SK-N-SH (cell line): ENCODE data around the gene ITGB5. TPM values are rescaled to one million over a fixed set of nuclear protein-coding genes. Genes with fewer than 3 reads are reported as not detected.
A peak's percentile ranks its signal among the peaks of the same experiment; 100 is the strongest.

Experiments used
- CTCF ChIA-PET: fragments of 300-600, 350-600 bp; formaldehyde crosslinking; extraction: SDS; loops from one replicate; lab custom pipeline; 2021; lab: Yijun Ruan, JAX
- POLR2A ChIA-PET: fragments of 350-600 bp; sonication (Branson Sonifier 250); formaldehyde crosslinking; extraction: SDS; loops from one replicate; lab custom pipeline; 2020; ENCODE audit warnings: antibody characterized with exemption, inconsistent platforms; lab: Yijun Ruan, JAX
- DNase-seq: peaks from one replicate; pipeline ENCODE4 v3.0.0; 2012
- H2AFZ ChIP-seq: fragments of 200-600 bp; sonication (generic); 2 replicates; pipeline ENCODE4 v1.8.1; 2016; ENCODE audit warnings: antibody characterized with exemption, mild to moderate bottlenecking, low read depth
- H3F3A ChIP-seq: fragments of 200-600 bp; sonication (generic); replicated peaks from 2 replicates; pipeline ENCODE3; 2016; ENCODE audit warnings: antibody characterized with exemption, mild to moderate bottlenecking; ENCODE audit not compliant: insufficient read depth
- H3K27ac ChIP-seq, 2 experiments: fragments of 200-500 bp in 1 of 2; fragments of 200-600 bp in 1 of 2; sonication (Bioruptor generic) in 1 of 2; sonication (generic), shearing (Covaris generic) in 1 of 2; 2 replicates each; pipeline versions ENCODE4 v1.5.1 to v1.6.1; 2014 to 2016; ENCODE audit warnings: low read depth in 2 of 2, inconsistent platforms in 1 of 2, low read length in 1 of 2, mild to moderate bottlenecking in 1 of 2, mixed read lengths in 1 of 2
- H3K27me3 ChIP-seq: fragments of 200-600 bp; sonication (generic), shearing (Covaris generic); 2 replicates; pipeline ENCODE4 v1.6.1; 2016; ENCODE audit warnings: mixed run types; ENCODE audit not compliant: insufficient read depth
- H3K36me3 ChIP-seq, 2 experiments: fragments of 200-500 bp in 1 of 2; fragments of 200-600 bp in 1 of 2; sonication (Bioruptor generic) in 1 of 2; sonication (generic) in 1 of 2; replicated peaks in 1 of 2; 2 replicates each; pipeline versions ENCODE3 to v1.5.1; 2014 to 2016; ENCODE audit warnings: low read length in 1 of 2, mild to moderate bottlenecking in 1 of 2; ENCODE audit not compliant: insufficient read depth in 2 of 2, control insufficient read depth in 1 of 2
- H3K4me1 ChIP-seq, 2 experiments: fragments of 200-500 bp in 1 of 2; fragments of 200-600 bp in 1 of 2; sonication (Bioruptor generic) in 1 of 2; sonication (generic), shearing (Covaris generic) in 1 of 2; 2 replicates each; pipeline versions ENCODE4 v1.5.1 to v1.6.1; 2014 to 2016; ENCODE audit warnings: low read depth in 1 of 2, low read length in 1 of 2, mixed run types in 1 of 2; ENCODE audit not compliant: insufficient read depth in 2 of 2, control insufficient read depth in 1 of 2
- H3K4me2 ChIP-seq: fragments of 200-600 bp; sonication (generic), shearing (Covaris generic); 2 replicates; pipeline ENCODE4 v1.6.1; 2017; ENCODE audit warnings: mixed run types
- H3K4me3 ChIP-seq, 2 experiments: fragments of 200-500 bp in 1 of 2; fragments of 200-600 bp in 1 of 2; sonication (Bioruptor generic) in 1 of 2; sonication (generic), shearing (Covaris generic) in 1 of 2; 2 replicates each; pipeline versions ENCODE4 v1.5.1 to v1.8.1; 2014 to 2016; ENCODE audit warnings: low read depth in 2 of 2, inconsistent platforms in 1 of 2, low read length in 1 of 2, mild to moderate bottlenecking in 1 of 2, mixed read lengths in 1 of 2, moderate library complexity in 1 of 2
- H3K79me2 ChIP-seq: fragments of 200-600 bp; sonication (generic); 2 replicates; pipeline ENCODE4 v1.8.1; 2017; ENCODE audit warnings: mild to moderate bottlenecking; ENCODE audit not compliant: insufficient read depth
- H3K9ac ChIP-seq: fragments of 200-600 bp; sonication (generic); 2 replicates; pipeline ENCODE4 v1.6.1; 2017; ENCODE audit warnings: mixed run types
- H3K9me2 ChIP-seq: fragments of 200-600 bp; sonication (generic); 2 replicates; pipeline ENCODE4 v1.6.1; 2017; ENCODE audit warnings: mixed run types
- H3K9me3 ChIP-seq: fragments of 200-600 bp; sonication (generic); 2 replicates; pipeline ENCODE4 v1.6.1; 2017; ENCODE audit warnings: mixed run types, mild to moderate bottlenecking, moderate library complexity
- H4K20me1 ChIP-seq: fragments of 200-600 bp; sonication (generic); 2 replicates; pipeline ENCODE4 v1.6.1; 2017; ENCODE audit warnings: mild to moderate bottlenecking, mixed run types; ENCODE audit not compliant: insufficient read depth
- CHD2 ChIP-seq: fragments of 150-350 bp; IDR thresholded peaks from 2 replicates; pipeline ENCODE4 v1.6.1; 2018; ENCODE audit warnings: low read length; ENCODE audit not compliant: partially characterized antibody
- CTCF ChIP-seq: fragments of 200-600 bp; sonication (generic); IDR thresholded peaks from 2 replicates; pipeline ENCODE4 v1.6.1; 2017; ENCODE audit warnings: antibody characterized with exemption, mild to moderate bottlenecking, moderate library complexity
- FOXJ3 ChIP-seq: sonication (generic); formaldehyde crosslinking; IDR thresholded peaks from 2 replicates; pipeline ENCODE4 v1.5.1; 2020; ENCODE audit warnings: mild to moderate bottlenecking, missing genetic modification reagents
- IRF3 ChIP-seq: fragments of 150-350 bp; IDR thresholded peaks from 2 replicates; pipeline ENCODE4 v1.6.1; 2016; ENCODE audit warnings: mild to moderate bottlenecking, low read depth, low read length
- PBX3 ChIP-seq: IDR thresholded peaks from 2 replicates; pipeline ENCODE4; 2012
- RAD21 ChIP-seq: IDR thresholded peaks from 2 replicates; pipeline ENCODE4 v1.6.1; 2012; ENCODE audit warnings: mild to moderate bottlenecking, low read length
- REST ChIP-seq: IDR thresholded peaks from 2 replicates; pipeline ENCODE4 v1.6.1; 2012; ENCODE audit warnings: mild to moderate bottlenecking, low read depth, low read length, moderate library complexity
- YY1 ChIP-seq: IDR thresholded peaks from 2 replicates; pipeline ENCODE4 v1.4.0; 2012; ENCODE audit warnings: low read depth, mild to moderate bottlenecking
- WGBS: methylation state at CpG from one replicate; pipeline ENCODE4 v1.1.6; 2017; ENCODE audit warnings: low lambda C conversion rate; 5-methylcytosine and 5-hydroxymethylcytosine counted together
- polyA plus RNA-seq, 3 experiments: library from polyadenylated mRNA; depleted of rRNA; stranded (reverse); fragments of >200 nt; gene quantifications; 2 replicates each; pipeline ENCODE4 v1.2.3, GENCODE V29; 2012

Gene ITGB5
- polyA plus RNA-seq, 1 of the 3 experiments (the other 2 are of a cell fraction) = 481 TPM

- Histone ChIP-seq H3K4me3 (no peak overlapping the region), H2AFZ (no peak overlapping the region), H3K27me3 (no peaks in the 10 kb centered on the region), H3K79me2 (peaks cover 4% of the 10 kb centered on the region; the same call in 1 of the 2 replicates), H4K20me1 (peaks cover 6% of the 10 kb centered on the region; the same call in 1 of the 2 replicates), H3K4me2 (no peak overlapping the region), H3F3A (peaks cover 28% of the 10 kb centered on the region), H3K4me1 (peaks cover 31 to 73% of the 10 kb centered on the region in 2 experiments), H3K9me2 (no peaks in the 10 kb centered on the region), H3K9me3 (no peaks in the 10 kb centered on the region), H3K9ac (no peak overlapping the region), H3K36me3 (peaks cover 40 to 56% of the 10 kb centered on the region in 2 experiments), H3K27ac (peak overlapping the region in 1 of 2 experiments; percentile 98; a peak in 1 of 4 replicates)
- peak; percentile 40 for DNase-seq
- POLR2A ChIA-PET = no interaction called here
- WGBS = 75% methylated on average over 7 of the region's 7 CpGs
- CTCF ChIA-PET = interaction anchor here (0.6 to 15.4 kb wide), 8 partner anchors 8 to 153 kb away, joined by 3 to 332 read pairs (median 4); no protein-coding TSS in a partner anchor
- TF ChIP-seq IRF3 (no peak), CTCF (peak; percentile 29; the same call in 1 of the 2 replicates), RAD21 (peak; percentile 21; the same call in 1 of the 2 replicates), REST (no peak), YY1 (no peak), CHD2 (no peak), PBX3 (no peak), FOXJ3 (CRISPR knock-in tag) (no peak)
Observed at GRCh38 chr3:124768812-124769211, 118.4 kb downstream of the ITGB5 start.
